ENCODE data around the gene MSMP. TPM values are rescaled to one million over a fixed set of nuclear protein-coding genes. Genes with fewer than 3 reads are reported as not detected.

MSMP gene
- total and polyA plus RNA-seq, 9 of the 15 experiments (the other 6 are each of a cell fraction or from before 2014, with no cell fraction given), result 0.60 TPM; not detected in 8

DNA sequence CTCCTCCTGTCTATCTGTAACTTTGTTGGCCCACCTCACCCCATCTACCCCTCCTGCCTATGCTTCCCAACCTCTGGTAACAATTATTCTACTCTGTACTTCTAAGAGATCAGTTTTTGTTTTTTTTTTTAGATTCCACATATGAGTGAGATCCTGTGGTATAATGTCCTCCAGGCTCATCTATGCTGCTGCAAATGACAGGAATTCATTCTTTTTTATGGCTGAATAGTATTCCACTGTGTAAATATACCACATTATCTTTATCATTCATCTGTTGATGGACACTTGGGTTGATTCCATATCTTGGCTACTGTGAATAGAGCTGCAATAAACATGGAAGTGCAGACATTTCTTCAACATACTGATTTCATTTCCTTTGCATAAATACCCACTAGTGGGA lies 29.3 kb upstream of the MSMP start:
- peak; percentile 11 for FAIRE-seq
- H3K4me2 ChIP-seq (ENCODE audit: insufficient read depth, low read length), result no peak overlapping the region
- H3K4me3 ChIP-seq, result no peak overlapping the region
- no TSS peak for BruUV-seq (replicated peaks)
- H3K4me1 ChIP-seq (replicated peaks in 1 of 2; ENCODE audit: control insufficient read depth in 2 of 2, insufficient read depth in 2 of 2, low read length in 2 of 2), result no peaks in the 10 kb centered on the region
- H3K27me3 ChIP-seq (ENCODE audit: control insufficient read depth in 2 of 2, insufficient read depth in 2 of 2, low read length in 2 of 2), result no peaks in the 10 kb centered on the region
- no peak overlapping the region for H2AFZ ChIP-seq (ENCODE audit: low read depth, low read length)
- ATAC-seq, result no peak
- H3K36me3 ChIP-seq (ENCODE audit: control insufficient read depth, insufficient read depth, low read length), result peaks cover 22% of the 10 kb centered on the region; the same call in 2 of the 3 replicates
- in situ Hi-C loops (cut with MboI), result no loop called here
- H3K9ac ChIP-seq (ENCODE audit: insufficient read depth in 1 of 2, low read depth in 2 of 2, low read length in 2 of 2), result no peak overlapping the region
- H3K79me2 ChIP-seq (ENCODE audit: control insufficient read depth, insufficient read depth, low read length), result no peaks in the 10 kb centered on the region
- no peaks in the 10 kb centered on the region for H3K9me1 ChIP-seq (ENCODE audit: control insufficient read depth, insufficient read depth, low read length)
- CTCF ChIA-PET (ENCODE audit: low intra/inter-chr PET ratio), result no interaction called here
- POLR2A ChIA-PET, result no interaction called here
- H4K20me1 ChIP-seq (replicated peaks; ENCODE audit: control insufficient read depth, insufficient read depth, low read length), result no peaks in the 10 kb centered on the region
- no peaks in the 10 kb centered on the region for H3K9me3 ChIP-seq (replicated peaks; ENCODE audit: control insufficient read depth, insufficient read depth, low read depth, low read length)
- intact Hi-C loops (cut with micrococcal nuclease), result no loop called here
- TF ChIP-seq, protein P1, sequence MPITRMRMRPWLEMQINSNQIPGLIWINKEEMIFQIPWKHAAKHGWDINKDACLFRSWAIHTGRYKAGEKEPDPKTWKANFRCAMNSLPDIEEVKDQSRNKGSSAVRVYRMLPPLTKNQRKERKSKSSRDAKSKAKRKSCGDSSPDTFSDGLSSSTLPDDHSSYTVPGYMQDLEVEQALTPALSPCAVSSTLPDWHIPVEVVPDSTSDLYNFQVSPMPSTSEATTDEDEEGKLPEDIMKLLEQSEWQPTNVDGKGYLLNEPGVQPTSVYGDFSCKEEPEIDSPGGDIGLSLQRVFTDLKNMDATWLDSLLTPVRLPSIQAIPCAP (CRISPR knock-in tag; IDR thresholded peaks at IDR 0.05; ENCODE audit: borderline replicate concordance), result no peak
- TF ChIP-seq SREBF1 (IDR thresholded peaks at IDR 0.05; ENCODE audit: borderline replicate concordance, low read depth, low read length) (no peak), HNRNPUL1 (IDR thresholded peaks at IDR 0.05; ENCODE audit: low read length) (no peak), NBN (IDR thresholded peaks at IDR 0.05; ENCODE audit: low read depth) (no peak), ZNF695 (CRISPR knock-in tag; IDR thresholded peaks at IDR 0.05) (no peak), ASH1L (IDR thresholded peaks at IDR 0.05; ENCODE audit: borderline replicate concordance, low read depth, partially characterized antibody) (no peak), MCM3 (IDR thresholded peaks at IDR 0.05) (no peak), RBM25 (IDR thresholded peaks at IDR 0.05; ENCODE audit: low read depth, low read length, severe bottlenecking) (peak; percentile 44), GATA2 (CRISPR knock-in tag; IDR thresholded peaks at IDR 0.05) (no peak), ZNF785 (CRISPR knock-in tag; IDR thresholded peaks at IDR 0.05) (no peak), ZNF146 (CRISPR knock-in tag; IDR thresholded peaks at IDR 0.05; ENCODE audit: unreplicated experiment) (peak; percentile 63), MCM5 (IDR thresholded peaks at IDR 0.05; ENCODE audit: low read depth) (no peak), CHCHD3 (CRISPR knock-in tag; IDR thresholded peaks at IDR 0.05) (no peak), ZSCAN32 (CRISPR knock-in tag; IDR thresholded peaks at IDR 0.05) (no peak)
- TF ChIP-seq, protein P2, sequence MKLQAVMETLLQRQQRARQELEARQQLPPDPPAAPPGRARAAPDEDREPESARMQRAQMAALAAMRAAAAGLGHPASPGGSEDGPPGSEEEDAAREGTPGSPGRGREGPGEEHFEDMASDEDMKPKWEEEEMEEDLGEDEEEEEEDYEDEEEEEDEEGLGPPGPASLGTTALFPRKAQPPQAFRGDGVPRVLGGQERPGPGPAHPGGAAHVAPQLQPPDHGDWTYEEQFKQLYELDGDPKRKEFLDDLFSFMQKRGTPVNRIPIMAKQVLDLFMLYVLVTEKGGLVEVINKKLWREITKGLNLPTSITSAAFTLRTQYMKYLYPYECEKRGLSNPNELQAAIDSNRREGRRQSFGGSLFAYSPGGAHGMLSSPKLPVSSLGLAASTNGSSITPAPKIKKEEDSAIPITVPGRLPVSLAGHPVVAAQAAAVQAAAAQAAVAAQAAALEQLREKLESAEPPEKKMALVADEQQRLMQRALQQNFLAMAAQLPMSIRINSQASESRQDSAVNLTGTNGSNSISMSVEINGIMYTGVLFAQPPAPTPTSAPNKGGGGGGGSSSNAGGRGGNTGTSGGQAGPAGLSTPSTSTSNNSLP (IDR thresholded peaks at IDR 0.05; ENCODE audit: borderline replicate concordance, low read depth, low read length), result no peak
- TF ChIP-seq, protein P3, sequence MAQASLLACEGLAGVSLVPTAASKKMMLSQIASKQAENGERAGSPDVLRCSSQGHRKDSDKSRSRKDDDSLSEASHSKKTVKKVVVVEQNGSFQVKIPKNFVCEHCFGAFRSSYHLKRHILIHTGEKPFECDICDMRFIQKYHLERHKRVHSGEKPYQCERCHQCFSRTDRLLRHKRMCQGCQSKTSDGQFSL (CRISPR knock-in tag; IDR thresholded peaks at IDR 0.05), result no peak
- TF ChIP-seq, protein P3 (tag; IDR thresholded peaks at IDR 0.05), result no peak
- TF ChIP-seq, protein P4, sequence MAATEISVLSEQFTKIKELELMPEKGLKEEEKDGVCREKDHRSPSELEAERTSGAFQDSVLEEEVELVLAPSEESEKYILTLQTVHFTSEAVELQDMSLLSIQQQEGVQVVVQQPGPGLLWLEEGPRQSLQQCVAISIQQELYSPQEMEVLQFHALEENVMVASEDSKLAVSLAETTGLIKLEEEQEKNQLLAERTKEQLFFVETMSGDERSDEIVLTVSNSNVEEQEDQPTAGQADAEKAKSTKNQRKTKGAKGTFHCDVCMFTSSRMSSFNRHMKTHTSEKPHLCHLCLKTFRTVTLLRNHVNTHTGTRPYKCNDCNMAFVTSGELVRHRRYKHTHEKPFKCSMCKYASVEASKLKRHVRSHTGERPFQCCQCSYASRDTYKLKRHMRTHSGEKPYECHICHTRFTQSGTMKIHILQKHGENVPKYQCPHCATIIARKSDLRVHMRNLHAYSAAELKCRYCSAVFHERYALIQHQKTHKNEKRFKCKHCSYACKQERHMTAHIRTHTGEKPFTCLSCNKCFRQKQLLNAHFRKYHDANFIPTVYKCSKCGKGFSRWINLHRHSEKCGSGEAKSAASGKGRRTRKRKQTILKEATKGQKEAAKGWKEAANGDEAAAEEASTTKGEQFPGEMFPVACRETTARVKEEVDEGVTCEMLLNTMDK (IDR thresholded peaks at IDR 0.05; ENCODE audit: borderline replicate concordance, insufficient read depth, low read depth, low read length, poor library complexity, severe bottlenecking), result no peak
- no peak overlapping the region for H3K27ac ChIP-seq (ENCODE audit: extremely low read depth, low read depth, low read length)
- no peak for DNase-seq (ENCODE audit: extremely low read depth in 1 of 4, low spot score in 3 of 4)

Data from K562 (cell line).